Mesendoderm (in vitro differentiated cells): ENCODE results near the gene OR10A2.

Source experiments
- DNase-seq: peaks from one replicate; pipeline ENCODE4 v3.0.0; 2013
- H2AK5ac ChIP-seq: 2 replicates; pipeline ENCODE4 v1.6.1; 2013; ENCODE audit warnings: low read length, inconsistent platforms
- H2BK120ac ChIP-seq: 2 replicates; pipeline ENCODE4 v1.6.1; 2013; ENCODE audit warnings: low read depth, mild to moderate bottlenecking, low read length, moderate library complexity, mixed read lengths
- H2BK15ac ChIP-seq: replicated peaks from 2 replicates; pipeline ENCODE4 v1.6.1; 2013; ENCODE audit warnings: low read depth, mild to moderate bottlenecking, moderate library complexity
- H2BK5ac ChIP-seq: 2 replicates; pipeline ENCODE4 v1.6.1; 2013; ENCODE audit warnings: low read length, inconsistent platforms
- H3K18ac ChIP-seq: 2 replicates; pipeline ENCODE4 v1.6.1; 2013; ENCODE audit warnings: mild to moderate bottlenecking, low read length, mixed read lengths
- H3K23ac ChIP-seq: one replicate; pipeline ENCODE4 v1.6.1; 2013; ENCODE audit warnings: low read length
- H3K27ac ChIP-seq: 2 replicates; pipeline ENCODE4 v1.5.1; 2013; ENCODE audit warnings: low read depth, mild to moderate bottlenecking, inconsistent platforms, low read length, moderate library complexity
- H3K27me3 ChIP-seq: 2 replicates; pipeline ENCODE4 v1.6.1; 2013; ENCODE audit warnings: low read length, control low read depth, mild to moderate bottlenecking, inconsistent platforms; ENCODE audit not compliant: insufficient read depth, poor library complexity
- H3K36me3 ChIP-seq: 2 replicates; pipeline ENCODE4 v1.6.1; 2013; ENCODE audit warnings: low read length, inconsistent platforms; ENCODE audit not compliant: control insufficient read depth, insufficient read depth
- H3K4ac ChIP-seq: one replicate; pipeline ENCODE4 v1.6.1; 2013; ENCODE audit warnings: low read depth, mild to moderate bottlenecking, low read length, moderate library complexity
- H3K4me1 ChIP-seq: 2 replicates; pipeline ENCODE4 v1.6.1; 2013; ENCODE audit warnings: low read depth, low read length, inconsistent platforms; ENCODE audit not compliant: control insufficient read depth
- H3K4me2 ChIP-seq: 2 replicates; pipeline ENCODE4 v1.6.1; 2013; ENCODE audit warnings: low read length
- H3K4me3 ChIP-seq: 2 replicates; pipeline ENCODE4 v1.5.1; 2013; ENCODE audit warnings: mild to moderate bottlenecking, low read length
- H3K56ac ChIP-seq: one replicate; pipeline ENCODE4 v1.6.1; 2013; ENCODE audit warnings: low read length
- H3K79me1 ChIP-seq: 2 replicates; pipeline ENCODE4 v1.6.1; 2013; ENCODE audit warnings: low read length, inconsistent platforms
- H3K79me2 ChIP-seq: 2 replicates; pipeline ENCODE4 v1.6.1; 2013; ENCODE audit warnings: mild to moderate bottlenecking, low read length; ENCODE audit not compliant: control insufficient read depth, insufficient read depth
- H3K9ac ChIP-seq: 2 replicates; pipeline ENCODE4 v1.6.1; 2013; ENCODE audit warnings: low read length, inconsistent platforms
- H4K5ac ChIP-seq: one replicate; pipeline ENCODE4 v1.6.1; 2013; ENCODE audit warnings: low read length
- H4K8ac ChIP-seq: one replicate; pipeline ENCODE4 v1.6.1; 2013; ENCODE audit warnings: low read depth, mild to moderate bottlenecking, control low read depth, low read length, moderate library complexity
- WGBS: extraction: QIAGEN DNeasy Blood & Tissue Kit; methylation state at CpG from one replicate; pipeline ENCODE4 v1.1.7; 2013; ENCODE audit warnings: low lambda C conversion rate, missing lambda C conversion rate; ENCODE audit not compliant: insufficient coverage; ENCODE audit errors: extremely low coverage; 5-methylcytosine and 5-hydroxymethylcytosine counted together

Gene OR10A2

DNA sequence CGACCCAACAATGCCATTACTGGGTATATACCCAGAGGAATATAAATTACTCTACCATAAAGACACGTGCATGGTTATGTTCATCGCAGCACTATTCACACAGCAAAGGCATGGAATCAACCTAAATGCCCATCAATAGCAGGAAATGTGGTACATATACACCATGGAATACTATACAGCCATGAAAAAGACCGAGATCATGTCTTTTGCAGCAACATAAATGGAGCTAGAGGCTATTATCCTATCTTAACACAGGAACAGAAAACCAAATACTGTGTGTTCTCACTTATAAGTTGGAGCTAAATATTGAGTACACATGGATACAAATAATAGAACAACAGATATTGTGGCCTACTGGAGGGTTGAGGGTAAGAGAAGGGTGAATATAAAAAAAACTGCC is 26.0 kb downstream of the OR10A2 start:
- Histone ChIP-seq H4K8ac (no peak overlapping the region), H3K4me2 (no peak overlapping the region), H2AK5ac (no peak overlapping the region), H3K27me3 (no peaks in the 10 kb centered on the region), H3K18ac (no peak overlapping the region), H3K4ac (no peak overlapping the region), H2BK120ac (no peak overlapping the region), H2BK15ac (no peak overlapping the region), H3K27ac (no peak overlapping the region), H3K4me3 (no peak overlapping the region), H3K36me3 (no peaks in the 10 kb centered on the region), H3K9ac (no peak overlapping the region), H3K56ac (no peak overlapping the region), H3K79me2 (no peaks in the 10 kb centered on the region), H4K5ac (no peak overlapping the region), H3K4me1 (no peaks in the 10 kb centered on the region), H3K23ac (no peak overlapping the region), H3K79me1 (no peaks in the 10 kb centered on the region), H2BK5ac (no peak overlapping the region)
- DNase-seq: no peak
- no CpG with 5 or more reads among the region's 4 CpGs for WGBS

DNA sequence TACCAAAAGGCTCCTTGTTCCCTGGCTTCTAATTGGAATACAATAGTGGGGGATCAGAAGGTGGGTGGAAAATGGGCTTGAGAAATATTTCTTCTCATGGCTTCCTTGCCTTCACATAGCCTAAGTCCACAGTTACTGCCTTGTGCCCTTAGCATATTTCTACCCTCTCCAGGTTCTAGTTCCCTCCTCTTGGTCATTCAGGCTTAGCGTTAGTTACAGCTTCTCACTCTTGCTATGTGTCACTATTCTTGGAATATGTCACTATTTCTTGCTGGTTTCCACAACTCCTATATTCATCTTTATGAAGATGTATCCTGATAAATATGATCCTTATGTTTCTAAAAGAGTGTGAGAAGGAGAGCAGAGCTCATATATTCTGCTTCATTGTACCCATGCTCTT is 27.0 kb downstream of the OR10A2 start:
- Histone ChIP-seq H3K4me2 (no peak overlapping the region), H3K79me2 (no peaks in the 10 kb centered on the region)
- no CpG with 5 or more reads among the region's 1 CpG for WGBS

DNA sequence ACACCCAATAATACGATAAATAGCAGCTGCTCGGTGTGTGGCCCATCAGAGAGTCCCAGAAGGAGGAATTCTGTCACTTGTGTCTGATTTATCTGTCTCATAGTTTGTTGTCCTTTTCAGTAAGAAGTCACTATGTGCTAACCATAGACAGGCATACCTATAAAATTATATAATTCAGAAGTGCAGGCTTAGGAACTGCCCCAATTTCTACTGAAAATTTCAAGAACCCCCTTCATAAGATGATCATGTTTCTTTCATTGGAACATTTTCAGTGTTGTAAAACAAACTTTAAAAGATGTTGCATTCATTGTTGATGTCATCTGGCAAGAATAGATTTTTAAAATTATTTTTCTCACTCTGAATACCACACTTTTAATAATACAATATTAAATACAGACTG is 29.5 kb downstream of the OR10A2 start, which contains the start of gene OR2D2:
OR2D2 (minus strand) TSS at position 101 of the 400 bp plus-strand sequence; CDS start at position 101, 0 bp downstream.
- Histone ChIP-seq H3K23ac (no peak within 1 kb of the TSS), H3K27ac (no peak within 1 kb of the TSS), H3K4ac (no peak within 1 kb of the TSS), H2BK120ac (no peak within 1 kb of the TSS), H3K4me3 (no peak within 1 kb of the TSS), H2BK5ac (no peak within 1 kb of the TSS), H3K4me1 (no peaks in the 10 kb centered on the region), H3K79me1 (no peaks in the 10 kb centered on the region), H4K5ac (no peak within 1 kb of the TSS), H2BK15ac (no peak within 1 kb of the TSS), H3K27me3 (no peaks in the 10 kb centered on the region), H3K56ac (no peak within 1 kb of the TSS), H2AK5ac (no peak within 1 kb of the TSS), H3K9ac (no peak within 1 kb of the TSS), H3K36me3 (no peaks in the 10 kb centered on the region), H3K4me2 (no peak within 1 kb of the TSS), H3K79me2 (no peaks in the 10 kb centered on the region), H3K18ac (no peak within 1 kb of the TSS), H4K8ac (no peak within 1 kb of the TSS)
- WGBS: no CpG with 5 or more reads among the region's 2 CpGs
- no peak for DNase-seq

More for the DNA sequence above, 27.0 kb downstream of the OR10A2 start:
- Histone ChIP-seq H2BK120ac (no peak overlapping the region), H4K5ac (no peak overlapping the region), H3K4ac (no peak overlapping the region), H3K18ac (no peak overlapping the region), H3K4me3 (no peak overlapping the region), H4K8ac (no peak overlapping the region), H2BK15ac (no peak overlapping the region), H2BK5ac (no peak overlapping the region), H3K27ac (no peak overlapping the region), H3K36me3 (no peaks in the 10 kb centered on the region), H2AK5ac (no peak overlapping the region), H3K27me3 (no peaks in the 10 kb centered on the region), H3K9ac (no peak overlapping the region), H3K79me1 (no peaks in the 10 kb centered on the region), H3K4me1 (no peaks in the 10 kb centered on the region), H3K23ac (no peak overlapping the region), H3K56ac (no peak overlapping the region)
- no peak for DNase-seq

DNA sequence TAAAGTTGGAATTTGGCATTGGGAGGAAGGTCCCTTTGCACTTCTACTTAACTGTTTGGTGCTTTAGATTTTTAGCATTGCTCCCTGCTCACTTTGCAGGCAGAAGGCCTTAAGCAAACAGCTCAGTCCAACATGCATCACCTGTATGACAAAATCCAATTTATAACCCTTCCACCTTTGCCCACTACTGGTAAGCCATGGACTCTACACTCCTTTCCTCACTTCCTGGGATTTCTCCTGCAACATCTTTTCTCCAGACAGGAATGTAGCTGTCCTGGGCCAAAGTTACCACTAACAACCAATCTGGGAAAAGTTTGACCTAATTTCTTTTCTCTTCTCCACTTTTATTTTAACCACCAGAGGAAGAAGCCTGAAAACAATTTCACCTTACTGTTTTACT is 31.2 kb downstream of the OR10A2 start:
- Histone ChIP-seq H3K23ac (no peak overlapping the region), H3K56ac (no peak overlapping the region), H2AK5ac (no peak overlapping the region), H3K4me3 (no peak overlapping the region), H3K79me2 (no peaks in the 10 kb centered on the region), H2BK120ac (no peak overlapping the region), H3K4ac (no peak overlapping the region), H3K79me1 (no peaks in the 10 kb centered on the region), H3K36me3 (no peaks in the 10 kb centered on the region), H2BK15ac (no peak overlapping the region), H4K8ac (no peak overlapping the region), H3K27me3 (no peaks in the 10 kb centered on the region), H3K9ac (no peak overlapping the region), H3K4me2 (no peak overlapping the region), H2BK5ac (no peak overlapping the region), H4K5ac (no peak overlapping the region), H3K27ac (no peak overlapping the region), H3K4me1 (no peaks in the 10 kb centered on the region), H3K18ac (no peak overlapping the region)
- DNase-seq: peak; percentile 43

DNA sequence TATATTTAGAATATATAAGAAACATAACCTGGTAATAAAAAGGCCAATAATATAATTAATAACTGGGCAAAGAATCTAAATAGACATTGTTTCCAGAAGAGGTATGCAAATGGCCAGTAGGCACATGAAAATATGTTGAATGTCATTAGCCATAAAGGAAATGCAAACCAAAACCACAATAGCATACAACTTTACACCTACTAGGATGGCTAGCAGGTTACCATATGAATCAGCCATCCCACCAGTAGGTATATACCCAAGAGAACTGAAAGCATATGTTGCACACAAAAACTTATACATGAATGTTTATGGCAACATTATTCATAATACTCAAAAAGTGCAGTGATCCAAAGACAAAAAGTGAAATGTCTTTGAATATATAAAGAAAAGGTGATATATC is 32.2 kb downstream of the OR10A2 start:
- H3K4me1 ChIP-seq: no peaks in the 10 kb centered on the region
- no peaks in the 10 kb centered on the region for H3K79me2 ChIP-seq
- H3K18ac ChIP-seq: no peak overlapping the region
- H3K27ac ChIP-seq: no peak overlapping the region
- H2BK120ac ChIP-seq: no peak overlapping the region
- no peak overlapping the region for H4K5ac ChIP-seq
- no peak overlapping the region for H3K4me2 ChIP-seq
- H2BK5ac ChIP-seq: no peak overlapping the region
- H3K9ac ChIP-seq: no peak overlapping the region
- H3K36me3 ChIP-seq: no peaks in the 10 kb centered on the region
- no peak overlapping the region for H2AK5ac ChIP-seq
- no peak overlapping the region for H4K8ac ChIP-seq
- H3K56ac ChIP-seq: no peak overlapping the region
- no peak for DNase-seq
- H2BK15ac ChIP-seq: no peak overlapping the region
- no peak overlapping the region for H3K4me3 ChIP-seq
- no peak overlapping the region for H3K4ac ChIP-seq
- H3K23ac ChIP-seq: no peak overlapping the region
- no peaks in the 10 kb centered on the region for H3K27me3 ChIP-seq
- no peaks in the 10 kb centered on the region for H3K79me1 ChIP-seq

DNA sequence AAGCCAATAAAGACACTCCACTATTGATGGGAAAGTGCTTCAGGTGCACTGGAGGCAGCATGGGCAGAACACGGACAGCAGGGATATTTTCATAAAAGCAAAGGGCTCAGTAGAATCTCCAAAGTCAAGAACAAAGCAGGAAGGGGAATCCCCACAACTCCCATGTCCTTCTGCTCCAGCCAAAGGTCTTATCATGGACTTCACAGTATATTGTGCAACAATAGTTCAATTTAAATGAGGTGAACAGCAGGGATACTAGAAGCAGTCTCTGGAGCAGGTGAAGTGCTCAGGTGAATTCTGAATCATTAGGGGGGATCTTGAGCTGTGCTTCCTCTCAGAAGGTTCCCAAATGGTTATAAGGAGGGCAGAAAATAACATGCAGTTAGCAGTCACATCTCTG is 36.1 kb downstream of the OR10A2 start:
- Histone ChIP-seq H2AK5ac (no peak overlapping the region), H3K36me3 (no peaks in the 10 kb centered on the region), H3K27me3 (no peaks in the 10 kb centered on the region), H2BK120ac (no peak overlapping the region), H2BK5ac (no peak overlapping the region), H3K27ac (no peak overlapping the region), H3K79me1 (no peaks in the 10 kb centered on the region), H3K4me3 (no peak overlapping the region), H3K79me2 (no peaks in the 10 kb centered on the region), H3K18ac (no peak overlapping the region), H3K9ac (no peak overlapping the region), H2BK15ac (no peak overlapping the region), H3K56ac (no peak overlapping the region), H3K23ac (no peak overlapping the region), H3K4me2 (no peak overlapping the region), H3K4ac (no peak overlapping the region), H4K8ac (no peak overlapping the region), H3K4me1 (no peaks in the 10 kb centered on the region), H4K5ac (no peak overlapping the region)
- no CpG with 5 or more reads among the region's 1 CpG for WGBS
- no peak for DNase-seq
